Retinal pigment epithelial cell (primary cell): ENCODE data around the gene TNFRSF1B.

Experiments
- DNase-seq: peaks from one replicate; pipeline ENCODE4 v3.0.0-alpha.2; 2010; ENCODE audit warnings: low read depth
- H3K4me3 ChIP-seq: 2 replicates; pipeline ENCODE4 v1.5.1; 2011; ENCODE audit warnings: mild to moderate bottlenecking, low read length, control low read depth, moderate library complexity
- CTCF ChIP-seq: conservative IDR thresholded peaks from 2 replicates; pipeline ENCODE4 v1.5.1; 2011; ENCODE audit warnings: low read depth, low read length, control low read depth, inconsistent platforms

The TNFRSF1B gene

GRCh38 chr1:12183095-12183794 lies 16.5 kb downstream of the TNFRSF1B start:
- TF ChIP-seq CTCF, result no peak
- no peak overlapping the region for H3K4me3 ChIP-seq
- DNase-seq, result no peak

GRCh38 chr1:12184008-12184681 lies 17.4 kb downstream of the TNFRSF1B start:
- no peak overlapping the region for H3K4me3 ChIP-seq
- peak; percentile 9 for TF ChIP-seq CTCF
- DNase-seq, result no peak

GRCh38 chr1:12185036-12185917 lies 18.5 kb downstream of the TNFRSF1B start:
- no peak for DNase-seq
- no peak overlapping the region for H3K4me3 ChIP-seq
- TF ChIP-seq CTCF, result no peak

GRCh38 chr1:12185918-12186678 lies 19.3 kb downstream of the TNFRSF1B start:
- no peak for TF ChIP-seq CTCF
- no peak for DNase-seq
- H3K4me3 ChIP-seq, result no peak overlapping the region

GRCh38 chr1:12186679-12186985 lies 19.8 kb downstream of the TNFRSF1B start:
- no peak for TF ChIP-seq CTCF
- no peak for DNase-seq
- no peak overlapping the region for H3K4me3 ChIP-seq

GRCh38 chr1:12188115-12188514 lies 21.3 kb downstream of the TNFRSF1B start:
- no peak overlapping the region for H3K4me3 ChIP-seq
- TF ChIP-seq CTCF, result no peak

More at GRCh38 chr1:12188115-12188514, 21.3 kb downstream of the TNFRSF1B start:
- no peak for DNase-seq
